AG04449 (cell line): ENCODE measurements around the gene NDST1.

ENCODE experiments used
- CTCF ChIA-PET: fragments of 350-600 bp; formaldehyde crosslinking; extraction: SDS; loops from one replicate; lab custom pipeline; 2021; ENCODE audit warnings: antibody characterized with exemption; lab: Yijun Ruan, JAX
- POLR2A ChIA-PET: fragments of 400-600, 350-600 bp; formaldehyde crosslinking; extraction: SDS; loops from one replicate; lab custom pipeline; 2020; ENCODE audit warnings: antibody characterized with exemption, inconsistent platforms; lab: Yijun Ruan, JAX
- DNase-seq: peaks from one replicate; pipeline ENCODE4 v3.0.0-alpha.2; 2010; ENCODE audit warnings: low read depth, low spot score
- H3K4me3 ChIP-seq: 2 replicates; pipeline ENCODE4 v1.5.1; 2011; ENCODE audit warnings: low read depth, mild to moderate bottlenecking, control low read depth, low read length
- CTCF ChIP-seq: IDR thresholded peaks from one replicate; pipeline ENCODE4 v1.5.1; 2011; ENCODE audit warnings: mild to moderate bottlenecking, moderate library complexity, low read length, control low read depth, inconsistent platforms; ENCODE audit not compliant: insufficient read depth; ENCODE audit errors: missing control alignments

NDST1 gene

GRCh38 chr5:150596313-150596712 lies 88.4 kb downstream of the NDST1 start:
- DNase-seq, result no peak
- H3K4me3 ChIP-seq, result no peak overlapping the region
- CTCF ChIA-PET, result no interaction called here
- TF ChIP-seq CTCF, result no peak
- POLR2A ChIA-PET, result no interaction called here

- POLR2A ChIA-PET, result no interaction called here
- DNase-seq, result no peak
- H3K4me3 ChIP-seq, result no peak overlapping the region
- CTCF ChIA-PET, result no interaction called here
- no peak for TF ChIP-seq CTCF
Observed at GRCh38 chr5:150596826-150597225, 88.9 kb downstream of the NDST1 start.

GRCh38 chr5:150598006-150598405 lies 90.1 kb downstream of the NDST1 start:
- DNase-seq, result no peak
- CTCF ChIA-PET, result no interaction called here
- no peak for TF ChIP-seq CTCF
- POLR2A ChIA-PET, result no interaction called here
- no peak overlapping the region for H3K4me3 ChIP-seq

GRCh38 chr5:150598821-150599273 lies 90.9 kb downstream of the NDST1 start:
- CTCF ChIA-PET, result no interaction called here
- no peak for TF ChIP-seq CTCF
- POLR2A ChIA-PET, result no interaction called here
- H3K4me3 ChIP-seq, result no peak overlapping the region
- no peak for DNase-seq

- no peak overlapping the region for H3K4me3 ChIP-seq
- TF ChIP-seq CTCF, result no peak
- CTCF ChIA-PET, result interaction anchor here (1.0 kb wide), 1 partner anchor 9 kb away, joined by 3 read pairs; no protein-coding TSS in a partner anchor
- POLR2A ChIA-PET, result interaction anchor here (1.1 kb wide), 1 partner anchor 102 kb away, joined by 3 read pairs; the partner anchor contains the start of gene RBM22
- no peak for DNase-seq
Observed at GRCh38 chr5:150599281-150599680, 91.3 kb downstream of the NDST1 start.

GRCh38 chr5:150599917-150600511 lies 92.1 kb downstream of the NDST1 start:
- ChIA-PET POLR2A (interaction anchor here (1.1 kb wide), 1 partner anchor 101 kb away, joined by 3 read pairs; the partner anchor contains the start of gene RBM22), CTCF (interaction anchor here (1.0 kb wide), 1 partner anchor 10 kb away, joined by 3 read pairs; no protein-coding TSS in a partner anchor)
- no peak overlapping the region for H3K4me3 ChIP-seq
- DNase-seq, result no peak
- no peak for TF ChIP-seq CTCF
